SK-N-SH (cell line): ENCODE data around the gene FMO2.

ENCODE experiments used
- TF ChIP-seq, protein P1 (sequence below): IDR thresholded peaks from 2 replicates; pipeline ENCODE4 v1.4.0; 2012; ENCODE audit warnings: low read depth
- TF ChIP-seq, protein P2 (sequence below): fragments of 200-600 bp; sonication (generic); IDR thresholded peaks from 2 replicates; pipeline ENCODE4 v1.6.1; 2017; ENCODE audit warnings: antibody characterized with exemption, mild to moderate bottlenecking, moderate library complexity

DNA sequence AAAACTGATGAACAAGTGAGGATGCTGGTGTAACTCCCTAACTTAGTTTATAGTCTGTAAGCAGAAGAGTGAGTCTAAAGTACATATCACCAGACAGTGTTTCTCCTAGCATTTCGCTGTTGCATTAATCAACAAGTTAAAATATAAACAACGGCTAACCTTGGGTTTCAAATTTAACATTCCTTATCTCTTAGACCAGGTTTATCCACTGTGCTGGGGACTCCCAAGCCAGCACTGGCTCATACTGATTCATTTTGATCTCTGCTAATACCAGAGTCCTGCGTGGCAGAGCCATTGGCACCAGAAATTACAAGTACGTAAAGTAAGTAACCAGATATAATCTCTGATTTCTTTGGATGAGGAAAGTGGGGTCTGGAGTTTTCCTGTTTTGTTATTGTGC, 63.2 kb downstream of the FMO2 start, which contains the start of gene FMO1:
- TF ChIP-seq, protein P1, sequence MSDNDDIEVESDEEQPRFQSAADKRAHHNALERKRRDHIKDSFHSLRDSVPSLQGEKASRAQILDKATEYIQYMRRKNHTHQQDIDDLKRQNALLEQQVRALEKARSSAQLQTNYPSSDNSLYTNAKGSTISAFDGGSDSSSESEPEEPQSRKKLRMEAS = no peak
- TF ChIP-seq, protein P2, sequence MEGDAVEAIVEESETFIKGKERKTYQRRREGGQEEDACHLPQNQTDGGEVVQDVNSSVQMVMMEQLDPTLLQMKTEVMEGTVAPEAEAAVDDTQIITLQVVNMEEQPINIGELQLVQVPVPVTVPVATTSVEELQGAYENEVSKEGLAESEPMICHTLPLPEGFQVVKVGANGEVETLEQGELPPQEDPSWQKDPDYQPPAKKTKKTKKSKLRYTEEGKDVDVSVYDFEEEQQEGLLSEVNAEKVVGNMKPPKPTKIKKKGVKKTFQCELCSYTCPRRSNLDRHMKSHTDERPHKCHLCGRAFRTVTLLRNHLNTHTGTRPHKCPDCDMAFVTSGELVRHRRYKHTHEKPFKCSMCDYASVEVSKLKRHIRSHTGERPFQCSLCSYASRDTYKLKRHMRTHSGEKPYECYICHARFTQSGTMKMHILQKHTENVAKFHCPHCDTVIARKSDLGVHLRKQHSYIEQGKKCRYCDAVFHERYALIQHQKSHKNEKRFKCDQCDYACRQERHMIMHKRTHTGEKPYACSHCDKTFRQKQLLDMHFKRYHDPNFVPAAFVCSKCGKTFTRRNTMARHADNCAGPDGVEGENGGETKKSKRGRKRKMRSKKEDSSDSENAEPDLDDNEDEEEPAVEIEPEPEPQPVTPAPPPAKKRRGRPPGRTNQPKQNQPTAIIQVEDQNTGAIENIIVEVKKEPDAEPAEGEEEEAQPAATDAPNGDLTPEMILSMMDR = no peak
